Measurements from ENCODE around the gene DOC2A.
A peak's percentile ranks its signal among the peaks of the same experiment; 100 is the strongest.

DOC2A gene

DNA sequence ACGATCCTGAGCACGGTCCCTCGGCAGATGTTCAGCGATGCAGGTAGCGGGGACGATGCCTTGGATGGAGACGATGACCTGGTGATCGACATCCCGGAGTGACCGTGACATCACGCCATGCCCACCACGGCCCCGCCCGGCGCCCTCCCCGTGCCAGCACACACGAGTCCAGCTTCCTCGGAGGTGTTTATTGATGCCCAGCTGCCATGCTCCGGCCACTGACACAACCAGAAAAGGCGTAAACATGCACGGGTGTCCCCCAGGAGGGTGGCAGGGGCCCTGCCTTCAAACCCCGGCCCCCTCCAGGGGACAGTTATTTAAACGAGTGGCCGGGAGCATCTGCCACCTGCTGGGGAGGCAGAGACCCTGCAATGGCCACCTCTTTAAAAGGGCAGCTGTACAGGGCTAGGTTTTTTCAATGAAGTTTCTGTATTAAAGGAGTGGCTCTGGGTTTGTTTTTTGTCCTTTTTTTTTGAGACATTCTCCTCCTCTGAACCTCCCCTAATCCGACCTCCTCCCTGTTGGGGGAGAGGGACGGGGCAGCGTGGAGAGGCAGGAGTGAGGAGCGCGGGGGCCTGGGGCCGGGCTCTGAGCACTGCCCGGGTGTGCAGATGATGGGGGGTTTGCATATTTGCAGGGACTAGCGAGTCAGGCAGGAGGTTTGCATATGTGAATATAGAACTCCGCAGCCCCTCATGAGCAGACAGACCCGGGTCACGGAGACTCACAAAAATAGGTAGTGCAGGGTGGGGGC, 5.3 kb downstream of the DOC2A start:
- peak; percentile 87 for DNase-seq (ENCODE audit: low spot score)

GRCh38 chr16:30004811-30005242, 6.0 kb downstream of the DOC2A start:
- no peak for DNase-seq (ENCODE audit: low spot score)

DNA sequence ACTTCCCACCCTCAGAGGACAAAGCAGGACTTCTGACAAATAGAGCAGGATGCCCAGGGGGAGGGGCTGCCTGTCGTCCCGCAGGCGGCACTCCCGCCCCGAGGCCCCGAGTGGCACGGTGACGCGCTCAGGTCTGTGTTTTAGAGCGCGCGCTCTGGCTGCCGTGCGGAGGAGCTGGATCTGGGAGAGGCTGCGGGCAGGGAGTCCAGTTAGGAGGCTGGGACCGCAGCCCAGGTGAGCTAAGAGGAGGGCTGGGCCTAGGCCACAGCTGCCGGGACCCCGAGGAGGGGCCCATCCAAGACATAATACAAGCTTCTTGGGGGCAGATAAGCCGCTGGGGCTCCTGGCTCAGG, 6.4 kb downstream of the DOC2A start:
- DNase-seq (ENCODE audit: low spot score) = no peak

DNA sequence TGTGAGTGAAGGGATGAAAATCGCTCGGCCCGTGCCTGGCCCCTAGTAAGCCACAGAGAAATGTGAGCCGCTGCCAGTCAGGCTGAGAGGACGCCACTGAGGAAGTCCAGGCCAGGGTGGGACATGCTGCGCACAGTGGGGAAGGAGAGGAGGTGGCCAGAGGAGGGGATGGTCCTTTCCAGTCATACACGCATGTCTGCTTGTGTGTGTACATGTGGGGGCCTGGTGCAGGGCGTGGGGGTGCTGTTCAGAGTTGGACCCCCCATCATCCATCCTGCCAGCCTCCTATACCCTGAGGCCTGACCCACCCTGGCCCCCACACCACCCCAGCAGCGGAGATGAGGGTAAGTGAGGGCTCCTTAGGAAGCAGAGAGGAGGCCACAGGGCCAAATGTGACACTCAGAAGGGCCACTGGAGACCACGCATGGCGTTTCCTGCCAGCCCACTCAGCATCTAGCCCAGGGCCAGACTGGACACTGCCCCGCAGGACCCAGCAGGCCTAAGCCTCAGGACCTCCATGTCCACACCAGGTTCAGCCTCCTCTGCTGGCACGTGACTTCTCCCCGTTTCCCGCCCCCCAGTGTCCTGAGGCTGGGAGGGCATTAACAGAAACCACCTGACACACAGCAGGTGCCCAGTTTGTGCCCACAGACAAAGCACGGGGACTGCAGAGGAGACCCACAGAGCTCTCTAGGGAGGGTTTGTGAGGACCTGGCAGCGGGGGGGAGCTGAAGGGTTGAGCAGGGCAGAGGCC, 7.0 kb downstream of the DOC2A start:
- DNase-seq (ENCODE audit: low spot score) = no peak

- no peak for DNase-seq (ENCODE audit: low spot score)
These were observed 8.0 kb downstream of the DOC2A start for GRCh38 chr16:30002614-30003346.

DNA sequence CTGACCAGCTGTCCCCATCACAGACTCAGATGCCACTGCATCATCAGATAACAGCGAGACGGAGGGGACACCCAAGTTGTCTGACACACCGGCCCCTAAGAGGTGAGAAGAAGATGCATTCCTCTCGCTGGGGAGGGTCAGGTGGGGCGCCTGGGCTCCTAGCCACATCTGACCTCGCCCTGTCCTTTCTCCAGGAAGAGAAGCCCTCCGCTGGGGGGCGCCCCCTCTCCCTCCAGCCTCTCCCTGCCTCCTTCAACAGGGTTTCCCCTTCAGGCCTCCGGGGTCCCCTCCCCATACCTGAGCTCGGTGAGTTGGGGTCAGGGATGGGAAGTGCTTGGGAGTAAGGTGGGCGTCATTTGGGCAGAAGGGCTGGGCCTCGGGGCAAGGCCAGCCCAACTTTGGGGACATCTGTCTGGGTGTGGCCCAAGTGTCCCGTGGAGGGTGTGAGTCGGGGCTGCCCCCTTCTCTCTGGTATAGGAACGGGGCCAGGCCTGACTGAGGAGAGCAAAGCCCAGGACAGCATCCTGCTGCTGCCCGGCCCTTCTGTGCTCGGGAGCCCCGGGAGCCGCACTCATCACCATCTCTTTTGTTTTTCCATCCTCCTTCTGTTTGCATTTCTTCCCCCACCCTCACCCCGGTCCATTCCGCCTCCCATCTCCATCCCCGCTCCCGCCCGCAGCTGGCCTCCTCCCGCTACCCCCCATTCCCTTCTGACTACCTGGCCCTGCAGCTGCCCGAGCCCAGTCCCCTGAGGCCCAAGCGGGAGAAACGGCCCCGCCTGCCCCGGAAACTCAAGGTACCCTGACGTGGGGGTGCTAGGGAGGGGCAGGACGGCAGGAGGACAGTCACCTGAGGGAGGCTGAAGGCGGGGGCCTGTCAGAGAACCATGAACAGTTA, 9.8 kb downstream of the DOC2A start:
- DNase-seq (ENCODE audit: low spot score) = no peak

- no peak for DNase-seq (ENCODE audit: low spot score)
These were observed 11.2 kb downstream of the DOC2A start for GRCh38 chr16:29999605-30000004.

- DNase-seq (ENCODE audit: low spot score) = no peak
These were observed 14.0 kb downstream of the DOC2A start for GRCh38 chr16:29996766-29997250.

DNA sequence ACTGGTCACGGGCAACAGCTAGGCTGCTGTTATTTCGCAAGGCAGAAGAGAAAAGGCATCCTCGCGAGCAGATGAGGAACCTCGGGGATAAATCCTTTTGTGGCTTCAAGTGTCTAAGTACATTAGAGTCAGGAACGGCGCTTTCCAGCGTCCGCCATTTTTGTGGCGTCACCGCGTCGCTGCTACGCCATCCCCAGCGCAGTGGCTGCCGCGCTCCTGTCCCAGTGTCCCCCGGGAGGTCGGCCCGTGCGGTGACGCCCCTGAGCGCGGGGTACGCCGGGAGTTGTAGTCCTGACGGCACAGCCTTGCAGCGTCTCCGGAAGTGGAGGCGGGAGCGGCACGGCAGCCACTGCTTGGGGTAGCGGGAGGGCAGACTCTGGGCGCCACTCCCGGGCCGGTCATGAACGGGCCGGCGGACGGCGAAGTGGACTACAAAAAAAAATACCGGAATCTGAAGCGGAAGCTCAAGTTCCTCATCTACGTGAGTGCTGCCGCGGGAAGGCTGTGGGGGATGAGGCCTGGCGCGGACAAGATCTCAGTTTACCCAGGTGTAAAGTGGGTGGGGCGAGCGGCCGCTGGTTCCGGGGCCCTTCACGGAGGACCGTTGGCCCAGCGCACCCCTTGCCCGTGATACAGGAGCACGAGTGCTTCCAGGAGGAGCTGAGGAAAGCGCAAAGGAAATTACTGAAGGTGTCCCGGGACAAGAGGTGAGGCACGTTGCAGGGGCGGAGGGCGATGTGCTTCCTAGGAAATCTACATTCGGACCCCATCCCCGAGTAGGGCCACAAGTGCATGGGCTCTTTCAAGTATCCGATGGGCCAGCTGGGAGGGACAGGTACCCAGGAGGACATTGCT, 14.7 kb downstream of the DOC2A start, which contains the start of gene INO80E:
TSS of gene INO80E (plus strand) at position 331 of the 855 bp plus-strand sequence. CDS start at position 401, 70 bp downstream.
- DNase-seq (ENCODE audit: low spot score) = peak; percentile 99

GRCh38 chr16:29995324-29995910, 15.4 kb downstream of the DOC2A start, which contains the start of gene HIRIP3:
Gene HIRIP3, minus strand, starts transcription at chr16:29995617. Its CDS starts 12 bp downstream, at chr16:29995605.
- DNase-seq (ENCODE audit: low spot score) = peak; percentile 94

GRCh38 chr16:29994600-29995323, 16.1 kb downstream of the DOC2A start:
- DNase-seq (ENCODE audit: low spot score) = peak; percentile 69

GRCh38 chr16:29993903-29994599, 16.8 kb downstream of the DOC2A start:
- no peak for DNase-seq (ENCODE audit: low spot score)

DNA sequence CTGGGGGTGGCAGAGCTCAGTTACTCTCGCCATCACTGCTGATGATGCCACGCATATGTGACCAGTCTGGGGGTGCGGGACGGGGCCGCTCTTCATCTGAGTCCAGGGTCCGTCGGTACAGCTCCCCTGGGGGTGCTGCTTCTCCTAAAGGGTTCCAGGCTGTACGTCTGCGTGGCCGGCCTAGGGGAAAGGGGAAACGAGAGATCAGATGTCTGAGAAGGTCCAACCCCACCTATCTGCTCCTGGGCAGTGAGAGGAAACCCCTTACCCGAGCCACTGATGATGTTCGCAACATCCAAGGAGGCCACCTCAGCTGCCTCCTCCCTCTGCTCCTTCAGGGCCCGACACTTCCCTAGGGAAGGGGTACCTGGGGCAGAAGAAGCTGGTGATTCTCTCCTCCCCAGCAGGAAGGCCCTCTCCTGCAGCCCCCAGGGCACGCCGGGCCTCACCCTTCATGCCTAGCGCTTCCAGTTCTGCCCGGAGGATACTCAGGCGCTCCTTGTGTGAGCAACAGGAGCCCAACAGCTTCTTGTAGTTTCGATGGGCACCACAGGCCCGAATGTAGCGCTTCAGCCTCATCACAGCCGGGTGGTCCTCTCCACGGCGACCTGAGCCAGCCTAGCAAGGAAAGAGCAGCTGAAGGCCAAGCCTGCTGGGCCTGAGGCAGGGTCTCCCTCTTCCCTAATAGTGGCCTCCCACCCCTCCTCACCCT, 17.5 kb downstream of the DOC2A start:
- DNase-seq (ENCODE audit: low spot score) = no peak

GRCh38 chr16:29992344-29992967, 18.4 kb downstream of the DOC2A start:
- DNase-seq (ENCODE audit: low spot score) = peak; percentile 31

DNA sequence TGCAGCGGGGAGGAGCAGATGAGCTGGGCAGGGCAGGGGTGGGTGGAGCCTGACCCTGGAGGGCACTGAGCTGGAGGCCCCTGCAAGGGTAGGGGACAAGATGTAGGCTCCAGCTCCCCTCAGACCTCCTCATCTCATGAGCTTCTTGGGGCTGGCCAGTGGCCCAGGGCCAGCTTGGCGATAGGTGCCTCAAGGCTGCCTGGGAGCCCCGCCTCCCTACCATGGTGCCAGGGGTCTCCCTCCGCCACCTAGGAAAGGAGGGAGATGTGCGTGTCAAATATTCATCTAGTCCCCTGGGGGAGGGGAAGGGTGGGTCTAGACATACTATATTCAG, 19.3 kb downstream of the DOC2A start:
- no peak for DNase-seq (ENCODE audit: low spot score)

GRCh38 chr16:29990883-29991570, 19.8 kb downstream of the DOC2A start:
- no peak for DNase-seq (ENCODE audit: low spot score)

DNA sequence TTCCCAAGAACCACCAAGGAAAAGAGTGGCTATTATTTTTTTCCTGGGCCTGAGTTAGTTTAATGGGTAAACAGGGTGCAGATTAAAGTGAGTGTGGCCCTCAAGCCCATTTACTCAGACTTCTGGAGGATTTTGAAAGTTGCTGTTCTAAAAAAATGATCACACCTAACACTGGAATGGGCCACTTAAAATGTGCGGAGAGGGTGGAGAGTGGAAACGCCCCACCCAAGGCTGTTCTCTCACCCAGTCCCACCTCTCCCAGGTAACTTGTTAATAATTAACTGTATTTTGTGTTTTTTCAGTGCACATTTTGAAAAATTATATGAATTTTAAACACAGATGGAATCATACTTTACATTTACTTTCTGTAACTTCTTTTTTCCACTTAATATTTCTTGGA, 20.8 kb downstream of the DOC2A start:
- DNase-seq (ENCODE audit: low spot score) = no peak
